ENCODE results near the gene LYPD6. TPM values are rescaled to one million over a fixed set of nuclear protein-coding genes. Genes with fewer than 3 reads are reported as not detected.

Gene LYPD6, protein sequence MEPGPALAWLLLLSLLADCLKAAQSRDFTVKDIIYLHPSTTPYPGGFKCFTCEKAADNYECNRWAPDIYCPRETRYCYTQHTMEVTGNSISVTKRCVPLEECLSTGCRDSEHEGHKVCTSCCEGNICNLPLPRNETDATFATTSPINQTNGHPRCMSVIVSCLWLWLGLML
- 0.52 and 0.86 TPM in 2 replicates for total RNA-seq

GRCh38 chr2:149330127-149331022 is at the start of gene LYPD6:
Gene LYPD6, plus strand, starts transcription at chr2:149330587. Its CDS starts 107,122 bp downstream, at chr2:149437709.

